ENCODE results near the gene MAPK11.

DNA sequence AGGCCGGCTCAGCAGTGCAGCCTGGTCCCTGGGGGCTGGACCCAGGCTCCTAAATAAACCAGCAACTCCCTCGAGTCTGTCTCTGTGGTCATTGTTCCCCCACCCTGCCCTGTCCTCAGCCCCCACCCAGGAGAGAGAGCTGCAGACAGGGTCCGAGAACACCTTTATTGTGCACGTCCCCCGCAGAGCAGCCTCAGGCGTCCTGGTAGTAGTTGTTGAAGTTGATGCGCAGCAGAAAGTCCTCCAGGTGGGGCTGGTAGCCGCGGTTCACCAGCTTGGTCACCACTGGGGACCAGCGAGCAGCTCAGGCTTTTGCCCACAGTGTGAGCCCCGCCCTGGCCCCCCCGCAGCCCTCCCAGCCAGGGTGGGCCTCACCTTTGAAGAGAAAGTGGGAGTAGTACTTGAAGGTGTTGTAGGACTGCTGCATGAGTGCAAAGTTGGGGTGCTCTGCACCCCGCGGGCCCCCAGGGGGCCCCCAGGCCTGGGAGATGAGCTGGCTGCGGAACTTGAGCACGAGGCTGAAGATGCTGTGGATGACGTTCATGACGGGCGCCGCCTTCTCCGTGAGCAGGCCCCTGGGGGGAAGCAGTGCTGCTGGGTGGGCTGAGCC, 52.5 kb downstream of the MAPK11 start:
- TF ChIP-seq, protein P1, sequence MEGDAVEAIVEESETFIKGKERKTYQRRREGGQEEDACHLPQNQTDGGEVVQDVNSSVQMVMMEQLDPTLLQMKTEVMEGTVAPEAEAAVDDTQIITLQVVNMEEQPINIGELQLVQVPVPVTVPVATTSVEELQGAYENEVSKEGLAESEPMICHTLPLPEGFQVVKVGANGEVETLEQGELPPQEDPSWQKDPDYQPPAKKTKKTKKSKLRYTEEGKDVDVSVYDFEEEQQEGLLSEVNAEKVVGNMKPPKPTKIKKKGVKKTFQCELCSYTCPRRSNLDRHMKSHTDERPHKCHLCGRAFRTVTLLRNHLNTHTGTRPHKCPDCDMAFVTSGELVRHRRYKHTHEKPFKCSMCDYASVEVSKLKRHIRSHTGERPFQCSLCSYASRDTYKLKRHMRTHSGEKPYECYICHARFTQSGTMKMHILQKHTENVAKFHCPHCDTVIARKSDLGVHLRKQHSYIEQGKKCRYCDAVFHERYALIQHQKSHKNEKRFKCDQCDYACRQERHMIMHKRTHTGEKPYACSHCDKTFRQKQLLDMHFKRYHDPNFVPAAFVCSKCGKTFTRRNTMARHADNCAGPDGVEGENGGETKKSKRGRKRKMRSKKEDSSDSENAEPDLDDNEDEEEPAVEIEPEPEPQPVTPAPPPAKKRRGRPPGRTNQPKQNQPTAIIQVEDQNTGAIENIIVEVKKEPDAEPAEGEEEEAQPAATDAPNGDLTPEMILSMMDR (IDR thresholded peaks at IDR 0.05), result no peak
- no peak for TF ChIP-seq EZH2 (IDR thresholded peaks at IDR 0.05; ENCODE audit: borderline replicate concordance, insufficient read depth, low read depth, low read length, poor library complexity, severe bottlenecking)

All from B cell (primary cell).